Mesodermal cell (in vitro differentiated cells): ENCODE data around the gene A2ML1.
"Not testable (repeated sequence)": the region's sequence is repeated elsewhere in the genome, so short reads cannot be mapped to it uniquely, and the experiment has no call there.

ENCODE experiments used
- H3K27ac ChIP-seq: 2 replicates; pipeline ENCODE4 v1.7.0; 2013; ENCODE audit warnings: mild to moderate bottlenecking, low read depth, low read length, moderate library complexity; ENCODE audit not compliant: severe bottlenecking
- H3K36me3 ChIP-seq: 2 replicates; pipeline ENCODE4 v1.7.1; 2013; ENCODE audit warnings: mild to moderate bottlenecking, low read length, moderate library complexity; ENCODE audit not compliant: control insufficient read depth, insufficient read depth
- H3K4me1 ChIP-seq: one replicate; pipeline ENCODE4 v1.7.1; 2013; ENCODE audit warnings: mild to moderate bottlenecking, low read length; ENCODE audit not compliant: insufficient read depth, control insufficient read depth, poor library complexity, severe bottlenecking
- H3K4me3 ChIP-seq: 2 replicates; pipeline ENCODE4 v1.7.0; 2013; ENCODE audit warnings: low read length, control low read depth, mild to moderate bottlenecking; ENCODE audit not compliant: insufficient read depth, poor library complexity, severe bottlenecking; ENCODE audit errors: extremely low read depth
- H3K9me3 ChIP-seq: 2 replicates; pipeline ENCODE4 v1.7.1; 2013; ENCODE audit warnings: mild to moderate bottlenecking, low read length, moderate library complexity; ENCODE audit not compliant: control insufficient read depth
- WGBS, 2 experiments: methylation state at CpG; one replicate each; pipeline ENCODE4 v1.1.5; 2013; ENCODE audit warnings: missing lambda C conversion rate in 2 of 2; ENCODE audit not compliant: insufficient coverage in 2 of 2; 5-methylcytosine and 5-hydroxymethylcytosine counted together

A2ML1 gene

GRCh38 chr12:8919643-8920042 is 97.2 kb downstream of the A2ML1 start:
- not testable (repeated sequence) for H3K9me3 ChIP-seq, H3K4me1 ChIP-seq, H3K4me3 ChIP-seq, H3K27ac ChIP-seq
- 100% methylated on average over 2 of the region's 4 CpGs; no CpG with 5 or more reads in 1 of the 2 experiments for WGBS, 2 experiments
- peaks cover 59% of the 10 kb centered on the region for H3K36me3 ChIP-seq

DNA sequence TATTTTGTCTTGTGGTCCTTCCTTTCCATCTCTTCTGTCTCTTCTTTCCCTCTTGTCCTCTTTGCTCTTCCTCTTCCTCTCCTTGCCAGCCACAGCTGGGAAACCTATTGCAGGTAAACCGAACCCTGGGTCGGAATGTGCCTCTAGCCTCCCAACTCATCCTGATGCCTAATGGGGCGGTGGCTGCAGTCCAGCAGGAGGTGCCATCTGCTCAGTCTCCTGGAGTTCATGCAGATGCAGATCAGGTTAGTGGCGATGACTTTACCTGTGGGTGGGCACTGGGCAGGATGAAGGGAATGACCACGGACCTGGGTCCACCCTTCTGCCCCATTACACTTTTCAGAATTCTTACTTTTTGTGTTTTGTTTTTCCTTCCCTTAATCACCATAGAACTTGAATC is 100.1 kb downstream of the A2ML1 start:
- Histone ChIP-seq H3K4me3 (no peak overlapping the region), H3K36me3 (peaks cover 74% of the 10 kb centered on the region), H3K27ac (no peak overlapping the region), H3K4me1 (no peaks in the 10 kb centered on the region), H3K9me3 (no peaks in the 10 kb centered on the region)
- WGBS, 2 experiments, result 100% methylated on average over 1 to 2 of the region's 5 CpGs
